PFSK-1 (cell line): ENCODE data around the gene GALNT10.

Experiments
- FOXP2 ChIP-seq: optimal IDR thresholded peaks from 2 replicates; pipeline ENCODE3; 2011; ENCODE audit warnings: borderline replicate concordance, control low read depth, inconsistent platforms; ENCODE audit not compliant: insufficient read depth; ENCODE audit errors: extremely low read length, extremely low read depth
- POLR2AphosphoS5 ChIP-seq: IDR thresholded peaks from 2 replicates; pipeline ENCODE4 v1.6.1; 2012; ENCODE audit warnings: low read depth, mild to moderate bottlenecking, control low read depth, low read length, moderate library complexity
- SIN3A ChIP-seq: IDR thresholded peaks from 2 replicates; pipeline ENCODE4 v1.6.1; 2012; ENCODE audit warnings: mild to moderate bottlenecking, low read length, moderate library complexity, borderline replicate concordance; ENCODE audit not compliant: insufficient read depth
- TAF1 ChIP-seq: IDR thresholded peaks from 2 replicates; pipeline ENCODE4 v1.6.1; 2012; ENCODE audit warnings: low read length, control low read depth, borderline replicate concordance; ENCODE audit not compliant: insufficient read depth
- TF ChIP-seq, protein P1 (sequence below), 2 experiments: IDR thresholded peaks; 2 replicates each; pipeline versions ENCODE4 v1.6.1 to v1.8.0; 2011 to 2012; ENCODE audit warnings: low read depth in 2 of 2, low read length in 2 of 2, control low read depth in 1 of 2, inconsistent platforms in 1 of 2, mild to moderate bottlenecking in 1 of 2, moderate library complexity in 1 of 2; ENCODE audit not compliant: insufficient read depth in 1 of 2

DNA sequence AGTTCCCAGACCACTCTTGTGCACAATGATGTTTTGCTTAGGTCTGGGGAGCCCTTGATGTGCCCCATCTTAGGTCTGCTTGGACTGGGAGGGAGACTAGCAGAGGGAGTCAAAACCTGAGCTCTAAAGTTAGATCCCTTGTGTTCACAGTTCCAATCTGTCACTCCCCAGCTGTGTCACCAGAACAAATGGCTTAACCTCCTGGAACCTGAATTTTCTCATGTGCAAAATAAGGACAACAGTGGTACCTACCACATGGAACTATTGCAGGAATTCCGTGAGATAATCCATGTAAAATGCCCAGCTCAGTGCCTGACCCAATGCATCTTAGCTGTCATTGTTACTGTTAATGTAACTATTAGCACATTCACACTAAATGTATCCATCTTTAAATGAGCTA is 45.5 kb downstream of the GALNT10 start:
- TF ChIP-seq TAF1 (no peak), POLR2AphosphoS5 (no peak), SIN3A (no peak), FOXP2 (no peak)
- TF ChIP-seq, protein P1, sequence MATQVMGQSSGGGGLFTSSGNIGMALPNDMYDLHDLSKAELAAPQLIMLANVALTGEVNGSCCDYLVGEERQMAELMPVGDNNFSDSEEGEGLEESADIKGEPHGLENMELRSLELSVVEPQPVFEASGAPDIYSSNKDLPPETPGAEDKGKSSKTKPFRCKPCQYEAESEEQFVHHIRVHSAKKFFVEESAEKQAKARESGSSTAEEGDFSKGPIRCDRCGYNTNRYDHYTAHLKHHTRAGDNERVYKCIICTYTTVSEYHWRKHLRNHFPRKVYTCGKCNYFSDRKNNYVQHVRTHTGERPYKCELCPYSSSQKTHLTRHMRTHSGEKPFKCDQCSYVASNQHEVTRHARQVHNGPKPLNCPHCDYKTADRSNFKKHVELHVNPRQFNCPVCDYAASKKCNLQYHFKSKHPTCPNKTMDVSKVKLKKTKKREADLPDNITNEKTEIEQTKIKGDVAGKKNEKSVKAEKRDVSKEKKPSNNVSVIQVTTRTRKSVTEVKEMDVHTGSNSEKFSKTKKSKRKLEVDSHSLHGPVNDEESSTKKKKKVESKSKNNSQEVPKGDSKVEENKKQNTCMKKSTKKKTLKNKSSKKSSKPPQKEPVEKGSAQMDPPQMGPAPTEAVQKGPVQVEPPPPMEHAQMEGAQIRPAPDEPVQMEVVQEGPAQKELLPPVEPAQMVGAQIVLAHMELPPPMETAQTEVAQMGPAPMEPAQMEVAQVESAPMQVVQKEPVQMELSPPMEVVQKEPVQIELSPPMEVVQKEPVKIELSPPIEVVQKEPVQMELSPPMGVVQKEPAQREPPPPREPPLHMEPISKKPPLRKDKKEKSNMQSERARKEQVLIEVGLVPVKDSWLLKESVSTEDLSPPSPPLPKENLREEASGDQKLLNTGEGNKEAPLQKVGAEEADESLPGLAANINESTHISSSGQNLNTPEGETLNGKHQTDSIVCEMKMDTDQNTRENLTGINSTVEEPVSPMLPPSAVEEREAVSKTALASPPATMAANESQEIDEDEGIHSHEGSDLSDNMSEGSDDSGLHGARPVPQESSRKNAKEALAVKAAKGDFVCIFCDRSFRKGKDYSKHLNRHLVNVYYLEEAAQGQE (IDR thresholded peaks at IDR 0.05; ENCODE audit: insufficient read depth in 1 of 2, low read depth in 2 of 2, low read length in 2 of 2) = no peak
